Stimulated activated naive CD8-positive, alpha-beta T cell treated with anti-CD3 and anti-CD28 coated beads, Interleukin-15, amount 100 ng/mL, for 72 hours (primary cell): ENCODE measurements around the gene PTPRD.

Source experiments
- ATAC-seq: fragments of 150-1000 bp; cut with Tn5 transposase; 2 replicates; pipeline ENCODE4 v1.10.0; 2021; ENCODE audit warnings: mild to moderate bottlenecking, moderate library complexity
- DNase-seq, 2 donors: peaks; one replicate each; pipeline ENCODE4 v3.0.0; 2021 to 2022
- H3K27ac Mint-ChIP-seq, 2 donors: one replicate each; pipeline ENCODE4 v1.8.0; 2022; ENCODE audit warnings: mild to moderate bottlenecking in 2 of 2, mixed read lengths in 2 of 2, moderate library complexity in 2 of 2
- H3K27me3 Mint-ChIP-seq: one replicate; pipeline ENCODE4 v1.8.0; 2022; ENCODE audit warnings: mixed read lengths
- H3K4me1 Mint-ChIP-seq: one replicate; pipeline ENCODE4 v1.8.0; 2022; ENCODE audit warnings: mild to moderate bottlenecking, mixed read lengths
- H3K4me3 Mint-ChIP-seq, 2 donors: one replicate each; pipeline ENCODE4 v1.8.0; 2022; ENCODE audit warnings: mild to moderate bottlenecking in 2 of 2, mixed read lengths in 2 of 2, moderate library complexity in 1 of 2
- H3K9me3 Mint-ChIP-seq, 2 donors: one replicate each; pipeline ENCODE4 v1.8.0; 2022; ENCODE audit warnings: mixed read lengths in 2 of 2

Gene PTPRD

GRCh38 chr9:8917956-8918739 lies 1694.7 kb downstream of the PTPRD start:
- DNase-seq (no peak), ATAC-seq (no peak)
- Mint-ChIP-seq H3K27me3 (no peaks in the 10 kb centered on the region), H3K9me3 (no peaks in the 10 kb centered on the region), H3K27ac (no peak overlapping the region), H3K4me3 (no peak overlapping the region), H3K4me1 (no peaks in the 10 kb centered on the region)

- H3K4me3 Mint-ChIP-seq = no peak overlapping the region
- ATAC-seq = no peak
- no peak for DNase-seq
Observed at GRCh38 chr9:8916771-8917170, 1696.0 kb downstream of the PTPRD start.

GRCh38 chr9:8907868-8908267 lies 1704.9 kb downstream of the PTPRD start:
- Mint-ChIP-seq H3K4me3 (no peak overlapping the region), H3K4me1 (no peaks in the 10 kb centered on the region), H3K27ac (no peak overlapping the region), H3K9me3 (peaks cover 0 to 9% of the 10 kb centered on the region in 2 donors), H3K27me3 (no peaks in the 10 kb centered on the region)
- DNase-seq = no peak
- no peak for ATAC-seq

More at GRCh38 chr9:8916771-8917170, 1696.0 kb downstream of the PTPRD start:
- H3K9me3 Mint-ChIP-seq = no peaks in the 10 kb centered on the region
- no peaks in the 10 kb centered on the region for H3K4me1 Mint-ChIP-seq
- no peaks in the 10 kb centered on the region for H3K27me3 Mint-ChIP-seq
- no peak overlapping the region for H3K27ac Mint-ChIP-seq

- no peak for ATAC-seq
- Mint-ChIP-seq H3K4me1 (no peaks in the 10 kb centered on the region), H3K9me3 (peaks cover 0 to 9% of the 10 kb centered on the region in 2 donors), H3K27me3 (no peaks in the 10 kb centered on the region), H3K27ac (no peak overlapping the region), H3K4me3 (no peak overlapping the region)
- no peak for DNase-seq
Observed at GRCh38 chr9:8905731-8906130, 1707.1 kb downstream of the PTPRD start.

- Mint-ChIP-seq H3K4me3 (no peak overlapping the region), H3K27ac (no peak overlapping the region), H3K9me3 (peaks cover 0 to 9% of the 10 kb centered on the region in 2 donors), H3K4me1 (no peaks in the 10 kb centered on the region), H3K27me3 (no peaks in the 10 kb centered on the region)
- ATAC-seq (no peak), DNase-seq (no peak)
Observed at GRCh38 chr9:8904771-8905515, 1707.9 kb downstream of the PTPRD start.

GRCh38 chr9:8903077-8903476 lies 1709.7 kb downstream of the PTPRD start:
- ATAC-seq = no peak
- Mint-ChIP-seq H3K27me3 (no peaks in the 10 kb centered on the region), H3K4me1 (no peaks in the 10 kb centered on the region), H3K27ac (no peak overlapping the region), H3K4me3 (no peak overlapping the region), H3K9me3 (peaks cover 0 to 4% of the 10 kb centered on the region in 2 donors)
- DNase-seq = no peak

- no peaks in the 10 kb centered on the region for H3K27me3 Mint-ChIP-seq
- DNase-seq (no peak), ATAC-seq (no peak)
- H3K27ac Mint-ChIP-seq = no peak overlapping the region
- no peaks in the 10 kb centered on the region for H3K4me1 Mint-ChIP-seq
- no peak overlapping the region for H3K4me3 Mint-ChIP-seq
- no peaks in the 10 kb centered on the region for H3K9me3 Mint-ChIP-seq
Observed at GRCh38 chr9:8901146-8901545, 1711.7 kb downstream of the PTPRD start.

GRCh38 chr9:8899511-8899910 lies 1713.3 kb downstream of the PTPRD start:
- Mint-ChIP-seq H3K27me3 (no peaks in the 10 kb centered on the region), H3K4me1 (no peaks in the 10 kb centered on the region), H3K4me3 (no peak overlapping the region), H3K27ac (no peak overlapping the region), H3K9me3 (no peaks in the 10 kb centered on the region)
- ATAC-seq = no peak
- DNase-seq = no peak

GRCh38 chr9:8895861-8896224 lies 1717.0 kb downstream of the PTPRD start:
- H3K27me3 Mint-ChIP-seq = no peaks in the 10 kb centered on the region
- ATAC-seq (peak; percentile 37), DNase-seq (no peak)
- H3K4me3 Mint-ChIP-seq = no peak overlapping the region
- H3K4me1 Mint-ChIP-seq = no peaks in the 10 kb centered on the region
- H3K27ac Mint-ChIP-seq = no peak overlapping the region
- H3K9me3 Mint-ChIP-seq = no peaks in the 10 kb centered on the region

GRCh38 chr9:8895106-8895860 lies 1717.5 kb downstream of the PTPRD start:
- Mint-ChIP-seq H3K4me3 (no peak overlapping the region), H3K27me3 (no peaks in the 10 kb centered on the region), H3K4me1 (no peaks in the 10 kb centered on the region), H3K9me3 (no peaks in the 10 kb centered on the region), H3K27ac (no peak overlapping the region)
- ATAC-seq (no peak), DNase-seq (no peak)

GRCh38 chr9:8890695-8891094 lies 1722.1 kb downstream of the PTPRD start:
- Mint-ChIP-seq H3K4me3 (no peak overlapping the region), H3K27ac (no peak overlapping the region), H3K4me1 (no peaks in the 10 kb centered on the region), H3K9me3 (peaks cover 0 to 4% of the 10 kb centered on the region in 2 donors), H3K27me3 (no peaks in the 10 kb centered on the region)
- ATAC-seq (no peak), DNase-seq (no peak)

GRCh38 chr9:8889100-8889499 lies 1723.7 kb downstream of the PTPRD start:
- Mint-ChIP-seq H3K4me1 (no peaks in the 10 kb centered on the region), H3K4me3 (no peak overlapping the region), H3K9me3 (peaks cover 0 to 4% of the 10 kb centered on the region in 2 donors), H3K27ac (no peak overlapping the region), H3K27me3 (no peaks in the 10 kb centered on the region)
- DNase-seq = no peak
- ATAC-seq = no peak

GRCh38 chr9:8888591-8888990 lies 1724.2 kb downstream of the PTPRD start:
- Mint-ChIP-seq H3K27ac (no peak overlapping the region), H3K27me3 (no peaks in the 10 kb centered on the region), H3K4me3 (no peak overlapping the region), H3K4me1 (no peaks in the 10 kb centered on the region), H3K9me3 (peaks cover 0 to 4% of the 10 kb centered on the region in 2 donors)
- no peak for DNase-seq
- ATAC-seq = no peak

- DNase-seq (no peak), ATAC-seq (no peak)
- no peak overlapping the region for H3K27ac Mint-ChIP-seq
- no peaks in the 10 kb centered on the region for H3K27me3 Mint-ChIP-seq
- H3K4me3 Mint-ChIP-seq = no peak overlapping the region
- H3K4me1 Mint-ChIP-seq = no peaks in the 10 kb centered on the region
- peaks cover 0 to 4% of the 10 kb centered on the region in 2 donors for H3K9me3 Mint-ChIP-seq
Observed at GRCh38 chr9:8887369-8887768, 1725.4 kb downstream of the PTPRD start.

GRCh38 chr9:8883321-8883720 lies 1729.5 kb downstream of the PTPRD start:
- H3K9me3 Mint-ChIP-seq = no peaks in the 10 kb centered on the region
- H3K4me1 Mint-ChIP-seq = no peaks in the 10 kb centered on the region
- no peak for DNase-seq
- no peak for ATAC-seq
- no peak overlapping the region for H3K4me3 Mint-ChIP-seq
- H3K27me3 Mint-ChIP-seq = peaks cover 5% of the 10 kb centered on the region
- no peak overlapping the region for H3K27ac Mint-ChIP-seq

- Mint-ChIP-seq H3K4me3 (no peak overlapping the region), H3K9me3 (no peaks in the 10 kb centered on the region), H3K27me3 (peaks cover 5% of the 10 kb centered on the region), H3K27ac (no peak overlapping the region), H3K4me1 (no peaks in the 10 kb centered on the region)
- DNase-seq (no peak), ATAC-seq (no peak)
Observed at GRCh38 chr9:8880060-8880459, 1732.7 kb downstream of the PTPRD start.
